NK-92 treated with Interleukin-12 subunit alpha and Interleukin-12 subunit beta, amount 100 ng/mL, for 24 hours (cell line): Measurements from ENCODE around the gene PRPF39.

Experiments used
- DNase-seq: peaks from one replicate; lab custom pipeline; 2025; lab: John Stamatoyannopoulos, UW

PRPF39 gene

GRCh38 chr14:45082420-45082819 lies 1.5 kb upstream of the PRPF39 start:
- DNase-seq: no peak

- no peak for DNase-seq
Measured at GRCh38 chr14:45083617-45083975, 320 bp upstream of the PRPF39 start.

GRCh38 chr14:45084946-45085346 lies 1.0 kb downstream of the PRPF39 start:
- DNase-seq: no peak

GRCh38 chr14:45089813-45090212 lies 5.9 kb downstream of the PRPF39 start:
- DNase-seq: no peak

GRCh38 chr14:45091710-45092109 lies 7.8 kb downstream of the PRPF39 start:
- DNase-seq: no peak

DNA sequence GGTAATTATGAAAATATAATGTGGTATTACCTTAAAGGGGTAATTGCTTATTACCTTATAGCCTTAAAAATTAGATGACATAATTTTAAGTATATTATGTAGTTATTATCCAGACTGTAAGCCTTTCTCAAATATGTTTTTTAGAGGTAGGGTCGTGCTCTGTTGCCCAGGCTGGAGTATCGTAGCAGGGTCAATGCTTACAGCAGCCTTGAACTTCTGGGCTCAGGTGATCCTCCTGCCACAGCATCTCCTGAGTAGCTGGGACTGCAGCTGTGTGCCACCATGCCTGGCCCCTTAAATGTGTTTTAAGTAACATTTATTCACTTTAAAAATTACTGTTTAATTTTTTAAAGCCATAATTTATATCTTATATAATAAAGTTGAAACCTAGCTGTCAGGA lies 10.4 kb downstream of the PRPF39 start:
- DNase-seq: no peak

DNA sequence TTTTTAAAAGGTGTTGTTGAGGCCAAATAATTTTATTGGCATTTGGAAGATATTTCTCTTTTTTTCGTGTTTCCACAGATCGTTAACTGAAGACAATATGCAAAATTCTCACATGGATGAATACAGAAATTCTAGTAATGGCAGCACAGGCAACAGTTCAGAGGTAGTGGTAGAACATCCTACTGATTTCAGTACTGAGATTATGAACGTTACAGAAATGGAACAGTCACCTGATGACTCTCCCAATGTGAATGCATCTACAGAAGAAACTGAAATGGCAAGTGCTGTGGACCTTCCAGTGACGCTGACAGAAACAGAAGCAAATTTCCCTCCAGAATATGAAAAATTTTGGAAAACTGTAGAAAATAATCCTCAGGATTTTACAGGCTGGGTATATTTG lies 11.2 kb downstream of the PRPF39 start:
- DNase-seq: no peak

DNA sequence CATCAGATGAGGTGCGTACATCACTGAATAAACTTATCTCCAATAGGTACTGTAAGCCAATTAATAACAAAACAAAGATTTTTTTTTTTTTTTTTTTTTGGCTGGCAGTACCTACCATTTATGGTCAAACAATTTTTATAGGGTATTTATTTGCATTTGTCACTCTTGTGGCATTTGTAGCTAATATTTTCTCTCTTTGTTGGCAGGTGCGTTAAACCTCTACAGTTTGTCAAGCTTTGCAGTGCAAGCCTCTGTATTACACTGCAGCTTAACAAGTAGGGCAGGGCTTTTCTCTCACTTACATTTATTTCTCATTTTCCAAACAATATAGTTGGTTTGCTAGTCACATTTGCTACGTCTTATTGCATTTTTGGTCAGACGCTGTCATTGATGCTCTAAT lies 12.3 kb downstream of the PRPF39 start:
- DNase-seq: no peak

DNA sequence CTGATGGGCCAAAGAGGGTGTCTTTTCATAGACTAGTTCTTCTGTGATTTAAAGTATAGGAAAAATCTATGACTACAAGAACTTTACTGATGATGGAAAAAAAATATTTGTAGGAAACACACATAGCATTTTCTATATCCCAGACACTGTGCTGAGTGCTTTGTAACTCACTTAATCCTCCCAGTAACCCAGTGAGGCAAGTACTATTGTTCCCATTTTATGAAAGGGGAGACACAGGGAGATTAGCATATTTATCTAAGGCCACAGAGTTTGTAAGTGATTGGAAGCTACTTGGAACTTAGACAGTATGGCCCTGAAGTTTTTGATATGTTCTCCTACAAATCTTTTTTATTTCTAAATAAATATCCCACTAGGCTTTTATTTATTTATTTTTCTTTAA lies 19.9 kb downstream of the PRPF39 start:
- no peak for DNase-seq

- no peak for DNase-seq
Measured at GRCh38 chr14:45104561-45104960, 20.6 kb downstream of the PRPF39 start.

DNA sequence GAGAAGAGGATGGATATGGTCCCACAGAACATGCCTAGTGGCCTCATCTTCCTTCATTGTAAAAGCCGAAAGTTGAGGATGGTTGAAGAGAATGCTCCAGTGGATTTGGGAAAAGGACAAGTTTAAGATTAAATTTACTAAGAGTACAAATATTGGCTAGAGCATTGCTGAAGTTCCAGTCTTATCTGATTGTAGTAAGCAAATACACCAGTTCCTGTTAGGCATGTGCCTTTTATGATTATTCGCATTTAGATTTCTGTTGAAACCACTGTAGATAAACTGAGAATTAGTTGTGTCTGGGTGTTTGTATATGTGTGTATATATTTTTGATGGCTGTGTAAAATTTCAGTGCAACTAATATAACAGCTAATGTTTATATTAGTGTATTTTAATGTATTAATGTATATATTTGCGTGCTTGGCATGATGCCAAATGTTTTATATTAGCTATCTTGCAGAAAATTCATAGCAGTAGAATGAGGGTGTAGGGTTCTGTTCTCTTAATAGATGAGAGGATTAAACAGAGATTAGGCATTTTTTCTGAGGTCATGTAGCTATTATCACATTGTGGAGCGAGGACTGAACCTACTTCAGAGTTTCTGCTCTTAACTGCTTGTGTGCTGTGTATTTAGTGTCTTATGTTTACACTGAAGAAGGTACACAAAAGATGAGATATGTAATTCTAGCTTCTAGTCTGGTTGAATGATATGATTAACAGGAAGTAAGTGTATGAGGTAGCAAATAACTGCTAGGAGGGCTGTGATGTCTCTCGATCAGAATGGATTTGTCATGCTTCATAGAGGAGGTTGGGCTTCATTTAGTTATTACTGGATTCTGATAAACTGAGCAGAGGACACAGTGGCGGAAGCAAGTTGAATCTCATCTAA lies 29.2 kb downstream of the PRPF39 start:
- no peak for DNase-seq

- DNase-seq: no peak
Measured at GRCh38 chr14:45114327-45114726, 30.4 kb downstream of the PRPF39 start.

GRCh38 chr14:45118594-45118993 lies 34.7 kb downstream of the PRPF39 start:
- no peak for DNase-seq

- DNase-seq: no peak
Measured at GRCh38 chr14:45120096-45120495, 36.2 kb downstream of the PRPF39 start.

DNA sequence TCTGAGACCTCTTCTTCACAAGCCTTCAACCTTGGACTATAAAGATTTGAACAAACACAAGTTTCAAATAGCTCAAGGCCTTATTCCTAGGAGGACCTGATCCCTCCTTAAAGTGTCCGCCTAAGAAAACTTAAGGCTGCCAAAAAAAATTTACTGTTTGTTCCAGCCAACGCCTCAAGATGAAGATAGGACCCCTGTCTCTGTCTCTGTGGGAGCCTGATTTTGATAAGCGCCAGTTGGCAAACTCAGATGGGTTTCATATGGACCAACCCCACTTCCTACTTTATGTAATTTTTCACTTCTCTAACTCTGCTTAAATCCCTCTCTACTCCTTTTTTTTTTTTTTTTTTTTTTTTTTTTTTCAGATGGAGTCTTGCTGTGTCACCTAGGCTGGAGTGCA lies 39.4 kb downstream of the PRPF39 start:
- DNase-seq: no peak

DNA sequence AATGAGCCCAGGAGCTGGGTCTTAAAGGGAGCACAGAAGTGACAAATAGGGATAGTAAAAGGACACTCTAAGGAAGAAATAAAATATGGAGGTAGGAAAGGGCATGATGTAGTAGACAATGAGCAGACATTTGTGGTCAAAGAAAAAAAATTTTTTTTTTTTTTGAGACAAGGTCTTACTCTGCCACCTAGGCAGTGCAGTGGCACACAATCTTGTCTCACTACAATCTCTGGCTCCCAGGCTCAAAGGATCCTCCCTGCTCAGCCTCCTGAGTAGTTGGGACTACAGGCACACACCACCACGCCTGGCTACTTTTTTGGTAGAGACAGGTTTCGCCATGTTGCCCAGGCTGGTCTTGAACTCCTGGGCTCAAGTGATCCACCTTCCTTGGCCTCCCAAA lies 41.8 kb downstream of the PRPF39 start:
- no peak for DNase-seq

- no peak for DNase-seq
Measured at GRCh38 chr14:45128963-45129629, 45.2 kb downstream of the PRPF39 start.

DNA sequence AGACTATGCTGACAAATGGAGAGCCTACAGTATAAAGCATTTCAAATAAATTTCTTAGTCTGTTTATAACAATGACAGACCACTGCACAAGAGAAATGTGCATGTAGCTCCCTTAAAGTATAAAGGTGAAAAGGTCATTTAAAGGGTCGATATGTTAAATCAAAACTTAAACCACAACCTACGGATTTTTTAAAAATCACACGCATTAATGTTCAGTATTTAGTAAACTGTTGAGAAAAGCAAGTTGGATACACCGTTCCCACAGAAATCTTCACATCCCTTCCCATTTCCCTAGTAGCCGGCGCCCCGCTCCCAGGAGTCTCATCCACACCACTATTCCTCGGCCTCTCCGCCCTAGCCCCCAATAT lies 49.8 kb downstream of the PRPF39 start:
- no peak for DNase-seq

DNA sequence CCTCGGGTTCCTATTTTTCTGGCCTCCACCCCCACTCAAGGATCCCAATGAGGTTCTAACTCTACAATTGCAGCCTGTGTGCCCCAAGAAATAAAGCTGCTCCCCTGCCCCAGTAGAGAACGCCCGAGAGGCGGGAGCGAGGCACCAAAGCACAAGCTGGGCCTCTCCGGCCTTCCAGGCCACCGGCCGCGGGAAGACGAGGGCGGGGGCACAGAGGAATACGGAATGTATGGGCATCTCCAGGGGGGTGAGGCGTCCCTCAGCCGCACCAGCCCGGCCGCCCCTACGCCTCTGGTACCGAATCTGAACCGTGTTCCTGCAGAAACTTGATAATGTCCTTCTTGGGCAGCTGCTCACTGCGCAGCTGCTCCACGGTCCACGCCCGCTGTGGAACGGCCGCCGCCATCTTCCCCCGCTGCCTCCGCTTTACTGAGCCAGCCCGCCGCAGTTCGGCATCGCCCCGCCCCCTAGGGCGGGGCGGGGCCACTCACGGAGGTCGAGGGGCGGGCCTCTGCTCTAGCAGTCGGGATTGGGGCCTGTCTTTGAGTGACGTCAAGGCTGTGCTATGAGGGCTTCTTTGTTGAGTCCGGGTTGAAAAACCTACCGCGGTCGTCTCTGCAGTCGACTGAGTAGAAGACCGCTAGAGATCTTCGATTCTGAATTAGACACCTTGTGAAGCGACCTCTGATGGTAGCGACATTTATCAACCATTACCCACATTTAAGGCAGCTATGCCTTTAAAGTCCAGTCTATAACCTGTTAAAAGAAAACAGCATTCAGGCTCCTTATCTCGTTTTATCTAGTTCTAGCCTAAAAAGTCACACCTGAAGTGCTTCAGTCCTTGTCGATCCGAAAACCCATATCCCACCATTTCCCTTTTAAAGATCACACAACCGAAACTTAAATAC lies 50.4 kb downstream of the PRPF39 start, which contains the start of gene FKBP3:
Gene FKBP3, minus strand, starts transcription at position 431 of the 908 bp plus-strand sequence. Its CDS starts 25 bp downstream, at position 406.
- DNase-seq: peak; percentile 93

GRCh38 chr14:45135156-45135555 lies 51.2 kb downstream of the PRPF39 start:
- DNase-seq: no peak

- DNase-seq: peak; percentile 78
Measured at GRCh38 chr14:45135659-45136395, 51.9 kb downstream of the PRPF39 start, which contains the start of gene FANCM. FANCM (plus strand) TSS chr14:45135930; CDS start chr14:45136032, 102 bp downstream.

GRCh38 chr14:45136399-45136798 lies 52.5 kb downstream of the PRPF39 start:
- no peak for DNase-seq
